HG02973 (cell line): Measurements from ENCODE around the gene BLCAP.
A peak's percentile ranks its signal among the peaks of the same experiment; 100 is the strongest.

Experiments used
- ATAC-seq: cut with Tn5 transposase; IDR thresholded peaks from one replicate; pipeline ENCODE4 v1.9.1; 2021; ENCODE audit warnings: moderate library complexity; ENCODE audit not compliant: unreplicated experiment

The BLCAP gene

DNA sequence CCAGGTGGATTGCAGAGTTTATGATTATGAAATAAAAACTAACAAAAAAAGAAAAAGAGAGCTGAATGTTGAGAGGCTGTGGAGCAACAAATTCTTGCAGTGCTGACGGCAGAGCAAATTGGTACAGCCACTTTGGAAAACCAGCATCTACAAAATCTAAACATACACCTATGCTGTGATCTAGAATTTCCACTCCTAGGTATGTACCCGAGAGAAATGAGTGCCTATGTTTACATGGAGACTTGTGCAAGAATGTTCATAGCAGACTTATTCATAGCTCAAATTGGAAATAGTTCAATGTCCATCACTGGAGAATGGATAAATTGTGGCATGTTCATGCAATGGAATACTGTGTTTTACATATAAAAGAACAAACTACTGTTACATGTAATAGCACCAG, 3.0 kb upstream of the BLCAP start:
- ATAC-seq, result no peak

GRCh38 chr20:37529968-37530600, 2.4 kb upstream of the BLCAP start:
- ATAC-seq, result no peak

DNA sequence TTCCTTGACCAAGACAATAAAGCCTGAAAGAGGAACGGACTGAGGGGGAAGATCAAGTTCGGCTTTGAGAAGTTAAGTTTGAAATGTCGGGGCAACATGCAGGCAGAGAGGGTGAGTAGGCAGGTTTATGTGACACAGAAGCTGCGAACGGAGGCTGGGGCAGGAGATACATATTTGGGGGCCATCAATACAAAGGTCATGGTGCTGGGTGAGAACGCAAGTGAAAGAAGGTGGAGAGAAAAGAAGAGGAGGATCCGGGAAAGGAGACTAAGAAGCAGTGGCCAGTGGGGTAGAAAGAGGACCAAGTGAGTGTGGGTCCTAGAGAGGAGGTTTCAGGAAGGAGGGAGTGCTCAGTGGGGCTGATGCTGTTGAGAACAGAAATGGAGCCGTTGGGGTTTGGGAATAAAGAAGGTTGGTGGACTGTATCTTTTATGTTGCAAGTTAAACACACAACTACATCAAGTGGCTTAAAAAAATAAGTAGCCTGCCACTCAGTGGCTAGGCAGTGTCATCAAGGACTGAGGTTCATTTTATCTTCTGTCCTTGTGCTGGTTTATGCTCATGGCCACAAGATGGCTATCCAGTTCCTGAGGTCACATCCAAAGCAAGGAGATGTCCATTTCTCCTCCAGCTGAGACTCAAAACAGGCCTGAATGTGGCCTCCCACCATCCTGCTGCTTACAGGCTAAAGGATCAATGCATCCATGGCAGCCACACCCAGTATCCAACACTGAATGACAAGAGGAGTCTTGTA, 1.7 kb upstream of the BLCAP start:
- ATAC-seq, result no peak

DNA sequence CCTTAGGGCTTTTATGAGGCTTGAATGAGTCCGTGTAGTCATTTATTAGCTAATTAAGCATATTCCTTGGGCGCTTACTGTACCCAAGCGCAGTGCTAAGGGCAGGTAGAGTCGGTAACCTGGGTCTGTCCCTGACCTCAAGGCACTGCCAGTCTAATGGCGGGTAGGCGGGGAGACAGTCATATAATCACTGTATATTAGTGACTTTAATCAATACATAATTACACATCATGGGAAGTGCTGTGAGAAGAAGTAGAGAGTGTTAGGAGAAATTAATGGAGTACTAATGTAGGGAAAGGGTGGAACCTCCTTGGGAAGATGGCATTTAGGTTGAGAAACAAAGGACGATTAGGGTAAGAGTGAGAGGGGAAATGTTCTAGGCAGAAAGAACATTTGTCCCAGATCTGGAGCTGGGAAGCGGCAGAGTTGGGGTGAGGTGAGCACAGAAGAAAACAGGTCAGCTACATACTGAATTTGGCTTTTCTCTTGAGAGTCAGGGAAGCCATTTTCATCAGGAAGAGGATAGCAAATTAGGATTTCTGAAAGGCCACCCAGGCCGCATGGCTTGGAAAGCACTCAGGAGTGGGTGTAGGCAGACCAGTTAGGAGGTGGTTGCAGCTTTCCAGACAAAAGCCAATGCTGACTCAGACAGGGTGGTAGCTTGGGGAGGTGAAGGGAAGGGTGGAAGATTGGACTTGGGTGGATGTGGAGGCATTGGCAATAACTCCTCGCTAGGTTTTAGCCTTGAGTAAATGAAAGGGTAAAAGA, 954 bp upstream of the BLCAP start:
- peak; percentile 5 for ATAC-seq

- ATAC-seq, result no peak
These were observed 638 bp downstream of the BLCAP start for GRCh38 chr20:37526839-37527637.

- no peak for ATAC-seq
These were observed 1.3 kb downstream of the BLCAP start for GRCh38 chr20:37526238-37526838.

- ATAC-seq, result no peak
These were observed 1.9 kb downstream of the BLCAP start for GRCh38 chr20:37525810-37526209.

DNA sequence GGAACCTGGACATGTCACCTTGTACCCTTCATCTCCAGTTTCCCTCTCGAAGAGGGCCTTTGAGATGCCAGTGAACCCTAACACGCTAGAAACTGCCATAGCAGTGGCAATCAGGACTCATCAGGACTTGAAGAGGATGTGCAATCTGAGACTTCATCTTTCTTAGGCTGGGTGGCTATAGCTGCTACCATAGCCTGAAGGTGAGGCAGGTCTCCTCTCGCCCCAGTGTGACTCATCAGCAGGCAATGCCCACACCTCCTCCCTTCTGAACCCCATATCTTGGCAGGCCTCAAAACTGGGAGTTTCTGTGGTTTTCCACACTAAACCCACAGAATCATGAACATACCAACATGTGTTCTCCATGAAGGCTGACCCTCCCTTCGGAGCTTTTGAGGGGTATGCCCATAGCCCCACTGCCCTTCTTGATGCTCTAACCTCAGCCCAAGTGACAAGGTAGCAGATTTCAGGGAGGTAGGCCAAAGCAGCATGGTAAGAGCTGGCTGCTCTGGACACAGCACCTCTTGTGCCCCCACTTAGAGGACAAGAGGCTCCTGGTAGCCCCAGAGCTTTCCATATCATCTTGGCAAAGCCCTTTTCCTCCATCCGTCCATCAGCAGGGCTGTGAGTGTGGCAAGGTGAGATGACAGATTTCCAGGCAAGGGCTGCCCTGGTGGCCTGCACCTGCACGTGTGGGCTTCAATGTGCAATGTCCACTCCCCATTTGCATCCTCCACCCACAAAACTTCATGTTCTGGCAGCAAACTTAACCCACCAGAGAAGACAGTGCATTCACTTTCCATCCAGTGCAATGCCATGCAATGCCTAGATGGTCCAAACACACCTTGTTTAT, 2.6 kb downstream of the BLCAP start:
- no peak for ATAC-seq

DNA sequence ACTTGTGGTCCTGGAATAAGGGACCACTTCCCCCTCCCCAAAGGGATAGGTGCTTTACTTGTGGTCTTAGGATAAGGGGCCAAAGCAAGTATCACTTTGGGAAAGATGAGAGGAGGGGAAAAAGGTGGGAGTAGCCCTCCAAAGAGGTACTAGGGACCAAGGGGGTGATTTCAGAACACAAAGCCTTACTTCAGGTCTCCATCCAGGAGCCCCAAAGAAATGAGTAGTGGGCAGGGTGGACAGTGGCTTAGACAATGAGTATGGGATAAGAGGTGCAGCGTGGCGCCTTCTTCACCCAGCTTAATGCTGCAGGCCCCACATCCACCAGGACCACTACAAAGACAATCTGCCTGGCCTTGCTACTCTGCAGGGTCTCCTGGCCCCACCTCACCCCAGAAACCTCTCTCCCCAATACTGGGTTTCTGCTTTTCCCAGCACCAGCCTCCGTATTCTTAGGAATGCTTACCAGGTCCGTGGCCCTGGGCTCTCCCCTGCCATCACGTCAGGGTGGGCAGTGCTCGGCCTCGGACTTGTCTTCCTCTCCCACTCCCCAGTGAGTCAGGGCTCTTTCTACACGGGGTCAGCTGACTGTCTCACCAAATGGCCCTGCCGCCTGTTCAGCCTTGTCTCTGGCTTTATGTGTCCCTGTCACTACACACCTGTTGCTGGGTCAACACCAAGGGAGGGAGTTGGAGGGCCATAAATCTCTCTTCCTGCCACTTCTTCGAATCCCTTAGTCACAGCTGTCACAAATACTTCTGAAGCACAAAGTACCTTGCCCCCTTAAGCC, 3.6 kb downstream of the BLCAP start:
- no peak for ATAC-seq

GRCh38 chr20:37523012-37523391, 4.7 kb downstream of the BLCAP start:
- ATAC-seq, result no peak

GRCh38 chr20:37522260-37523011, 5.2 kb downstream of the BLCAP start:
- ATAC-seq, result no peak

DNA sequence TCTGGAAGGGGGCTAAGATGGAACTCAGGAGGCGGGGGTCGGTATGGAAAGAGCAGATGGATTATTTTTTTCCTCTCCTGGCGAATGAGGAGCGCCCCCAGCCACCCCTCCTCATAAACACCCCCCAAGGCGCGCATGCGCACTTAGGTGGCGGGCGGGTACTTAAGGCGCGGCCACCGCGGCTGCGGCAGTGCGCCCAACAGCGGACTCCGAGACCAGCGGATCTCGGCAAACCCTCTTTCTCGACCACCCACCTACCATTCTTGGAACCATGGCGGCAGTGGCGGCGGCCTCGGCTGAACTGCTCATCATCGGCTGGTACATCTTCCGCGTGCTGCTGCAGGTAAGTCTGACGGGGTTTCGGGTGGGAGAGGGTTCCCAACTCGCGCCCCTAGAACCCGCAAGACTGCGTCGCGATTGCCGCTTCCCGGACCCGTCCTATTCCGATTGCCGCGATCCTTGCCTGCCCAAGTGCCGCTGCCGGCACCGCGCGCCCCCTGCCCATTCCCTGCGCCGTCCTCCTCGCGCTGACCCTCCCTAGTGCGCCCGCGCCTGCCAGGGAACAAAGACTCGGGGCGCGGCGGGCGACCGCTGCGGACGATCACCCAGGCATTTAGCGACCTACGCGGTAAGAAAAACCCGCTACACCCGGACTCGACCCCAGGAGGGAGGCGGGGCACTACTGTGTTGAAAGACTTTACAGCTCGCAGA, 6.5 kb downstream of the BLCAP start, which contains the start of gene NNAT:
TSS of gene NNAT (plus strand) at position 190 of the 711 bp plus-strand sequence. CDS start at position 272, 82 bp downstream.
- no peak for ATAC-seq

DNA sequence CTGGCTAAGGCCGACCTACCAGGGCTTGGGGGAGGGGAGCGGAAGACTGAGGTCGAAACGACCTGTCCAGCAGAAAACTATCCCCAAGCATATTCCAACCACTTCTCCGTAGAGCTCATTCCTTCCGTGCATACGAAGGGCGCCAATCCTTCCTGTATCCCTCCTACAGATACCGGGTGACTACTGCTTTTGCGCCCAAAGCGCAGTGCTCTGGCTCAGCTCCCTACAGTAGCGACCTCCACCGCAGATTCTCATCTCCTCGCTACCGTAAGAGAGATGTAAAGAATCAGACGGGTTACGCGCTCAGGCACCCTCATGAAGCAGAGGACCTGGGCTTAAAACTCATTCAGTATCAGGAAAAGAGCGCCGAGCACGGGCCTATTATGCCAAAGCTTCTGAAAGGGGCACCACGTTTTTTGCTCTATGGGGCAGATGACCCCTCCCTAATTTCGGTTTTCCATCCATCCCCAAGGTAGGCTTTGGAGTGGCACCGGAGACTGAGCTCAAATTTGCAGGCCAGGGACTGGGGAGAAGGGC, 7.2 kb downstream of the BLCAP start:
- no peak for ATAC-seq

GRCh38 chr20:37519508-37520418, 7.9 kb downstream of the BLCAP start:
- ATAC-seq, result no peak

DNA sequence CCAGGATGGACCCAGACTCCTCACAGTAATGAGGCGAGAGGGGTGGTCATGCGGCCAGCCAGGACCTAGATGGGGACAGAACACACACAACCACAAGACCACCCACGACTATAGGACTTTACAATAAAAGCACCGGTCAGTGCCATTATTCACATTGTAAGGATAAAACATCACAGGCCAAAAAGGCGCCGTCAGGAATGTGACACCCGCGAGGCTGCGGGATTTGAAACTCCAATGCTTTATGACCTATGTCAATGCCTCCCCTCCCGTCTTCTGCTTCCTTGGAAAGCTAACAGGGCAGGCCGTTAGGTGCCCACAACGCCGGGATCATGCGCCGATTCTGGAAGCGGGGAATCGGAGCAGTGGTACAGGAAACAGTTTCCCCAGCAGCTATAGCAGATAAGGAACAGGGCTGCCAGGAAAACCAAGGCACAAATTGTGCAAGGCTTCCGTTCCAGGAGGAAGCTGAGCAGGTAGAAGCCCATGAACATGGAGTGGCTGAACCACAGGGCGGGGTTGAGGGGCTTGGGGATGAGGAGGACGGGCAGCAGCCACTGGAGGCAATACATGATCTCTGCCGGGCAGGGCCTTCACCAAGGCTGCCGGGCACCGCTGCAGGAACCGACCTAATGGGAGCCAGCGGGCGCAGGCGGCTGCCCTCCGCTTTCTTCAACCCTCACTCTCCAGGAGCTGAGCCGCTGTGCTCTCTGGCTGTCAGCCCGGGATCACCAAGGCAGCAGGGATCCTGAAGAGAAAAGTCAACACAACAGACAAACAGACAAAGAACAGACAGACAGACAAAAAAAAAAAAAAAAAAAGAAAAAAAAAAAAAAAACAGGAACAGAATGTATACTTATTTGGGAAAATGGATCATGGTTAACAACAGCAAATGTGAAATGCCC, 8.8 kb downstream of the BLCAP start:
- no peak for ATAC-seq
